Measurements from ENCODE around the gene MGST2.

MGST2 gene

GRCh38 chr4:139647184-139647583 is 18.4 kb upstream of the MGST2 start:
- Histone ChIP-seq H3K27me3 (no peaks in the 10 kb centered on the region), H3K27ac (peak overlapping the region; percentile 21), H3K4me3 (ENCODE audit: low read depth in 1 of 2, low read length in 1 of 2) (no peak overlapping the region), H3K4me1 (ENCODE audit: control insufficient read depth in 1 of 2, insufficient read depth in 1 of 2, low read depth in 1 of 2, low read length in 1 of 2) (peaks cover 11 to 15% of the 10 kb centered on the region in 2 experiments), H3K36me3 (no peaks in the 10 kb centered on the region), H3K9me3 (no peaks in the 10 kb centered on the region)
- TF ChIP-seq CTCF (IDR thresholded peaks at IDR 0.05): no peak

- no peaks in the 10 kb centered on the region for H3K27me3 ChIP-seq
- peaks cover 11 to 15% of the 10 kb centered on the region in 2 experiments for H3K4me1 ChIP-seq (ENCODE audit: control insufficient read depth in 1 of 2, insufficient read depth in 1 of 2, low read depth in 1 of 2, low read length in 1 of 2)
- H3K4me3 ChIP-seq (ENCODE audit: low read depth in 1 of 2, low read length in 1 of 2): no peak overlapping the region
- H3K9me3 ChIP-seq: no peaks in the 10 kb centered on the region
- no peaks in the 10 kb centered on the region for H3K36me3 ChIP-seq
- no peak for TF ChIP-seq CTCF (IDR thresholded peaks at IDR 0.05)
- no peak overlapping the region for H3K27ac ChIP-seq
Measured at GRCh38 chr4:139647952-139648351, 17.7 kb upstream of the MGST2 start.

GRCh38 chr4:139651282-139652194 is 14.1 kb upstream of the MGST2 start:
- Histone ChIP-seq H3K36me3 (no peaks in the 10 kb centered on the region), H3K27ac (no peak overlapping the region)
- TF ChIP-seq CTCF (IDR thresholded peaks at IDR 0.05): peak; percentile 95

GRCh38 chr4:139654516-139654915 is 11.1 kb upstream of the MGST2 start:
- Histone ChIP-seq H3K36me3 (no peaks in the 10 kb centered on the region), H3K9me3 (no peaks in the 10 kb centered on the region), H3K27me3 (no peaks in the 10 kb centered on the region), H3K4me1 (ENCODE audit: control insufficient read depth in 1 of 2, insufficient read depth in 1 of 2, low read depth in 1 of 2, low read length in 1 of 2) (peaks cover 31 to 34% of the 10 kb centered on the region in 2 experiments), H3K4me3 (ENCODE audit: low read depth in 1 of 2, low read length in 1 of 2) (no peak overlapping the region), H3K27ac (no peak overlapping the region)
- no peak for TF ChIP-seq CTCF (IDR thresholded peaks at IDR 0.05)

More at GRCh38 chr4:139651282-139652194, 14.1 kb upstream of the MGST2 start:
- Histone ChIP-seq H3K4me3 (ENCODE audit: low read depth in 1 of 2, low read length in 1 of 2) (no peak overlapping the region), H3K27me3 (no peaks in the 10 kb centered on the region), H3K4me1 (ENCODE audit: control insufficient read depth in 1 of 2, insufficient read depth in 1 of 2, low read depth in 1 of 2, low read length in 1 of 2) (peaks cover 11 to 15% of the 10 kb centered on the region in 2 experiments), H3K9me3 (no peaks in the 10 kb centered on the region)

- H3K9me3 ChIP-seq: no peaks in the 10 kb centered on the region
- H3K4me1 ChIP-seq (ENCODE audit: control insufficient read depth in 1 of 2, insufficient read depth in 1 of 2, low read depth in 1 of 2, low read length in 1 of 2): peaks cover 36 to 40% of the 10 kb centered on the region in 2 experiments
- H3K36me3 ChIP-seq: no peaks in the 10 kb centered on the region
- no peak overlapping the region for H3K4me3 ChIP-seq (ENCODE audit: low read depth in 1 of 2, low read length in 1 of 2)
- H3K27ac ChIP-seq: no peak overlapping the region
- no peaks in the 10 kb centered on the region for H3K27me3 ChIP-seq
- no peak for TF ChIP-seq CTCF (IDR thresholded peaks at IDR 0.05)
Measured at GRCh38 chr4:139655116-139655515, 10.5 kb upstream of the MGST2 start.

Measured in neutrophil (primary cell).